ENCODE measurements around the gene TBXAS1.

- TF ChIP-seq ZNF292 (tag by site-specific recombination; IDR thresholded peaks at IDR 0.05; ENCODE audit: borderline replicate concordance, low read depth) (no peak), ZNF18 (tag by site-specific recombination; IDR thresholded peaks at IDR 0.05) (no peak), CTCF (tag by site-specific recombination; IDR thresholded peaks at IDR 0.05) (no peak), ZNF2 (tag by site-specific recombination; IDR thresholded peaks at IDR 0.05) (no peak), ZFP37 (tag by site-specific recombination; IDR thresholded peaks at IDR 0.05) (no peak), ZNF768 (tag by site-specific recombination; IDR thresholded peaks at IDR 0.05) (no peak), ZNF280D (tag by site-specific recombination; IDR thresholded peaks at IDR 0.05) (no peak), ZBTB8A (tag by site-specific recombination; IDR thresholded peaks at IDR 0.05) (no peak), ZNF24 (tag by site-specific recombination; IDR thresholded peaks at IDR 0.05) (no peak), ZNF157 (tag by site-specific recombination; IDR thresholded peaks at IDR 0.05) (no peak), SALL2 (tag by site-specific recombination; IDR thresholded peaks at IDR 0.05; ENCODE audit: borderline replicate concordance) (no peak)
- TF ChIP-seq, protein P1, sequence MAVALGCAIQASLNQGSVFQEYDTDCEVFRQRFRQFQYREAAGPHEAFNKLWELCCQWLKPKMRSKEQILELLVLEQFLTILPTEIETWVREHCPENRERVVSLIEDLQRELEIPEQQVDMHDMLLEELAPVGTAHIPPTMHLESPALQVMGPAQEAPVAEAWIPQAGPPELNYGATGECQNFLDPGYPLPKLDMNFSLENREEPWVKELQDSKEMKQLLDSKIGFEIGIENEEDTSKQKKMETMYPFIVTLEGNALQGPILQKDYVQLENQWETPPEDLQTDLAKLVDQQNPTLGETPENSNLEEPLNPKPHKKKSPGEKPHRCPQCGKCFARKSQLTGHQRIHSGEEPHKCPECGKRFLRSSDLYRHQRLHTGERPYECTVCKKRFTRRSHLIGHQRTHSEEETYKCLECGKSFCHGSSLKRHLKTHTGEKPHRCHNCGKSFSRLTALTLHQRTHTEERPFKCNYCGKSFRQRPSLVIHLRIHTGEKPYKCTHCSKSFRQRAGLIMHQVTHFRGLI (tag by site-specific recombination; IDR thresholded peaks at IDR 0.05), result no peak
- TF ChIP-seq, protein P2, sequence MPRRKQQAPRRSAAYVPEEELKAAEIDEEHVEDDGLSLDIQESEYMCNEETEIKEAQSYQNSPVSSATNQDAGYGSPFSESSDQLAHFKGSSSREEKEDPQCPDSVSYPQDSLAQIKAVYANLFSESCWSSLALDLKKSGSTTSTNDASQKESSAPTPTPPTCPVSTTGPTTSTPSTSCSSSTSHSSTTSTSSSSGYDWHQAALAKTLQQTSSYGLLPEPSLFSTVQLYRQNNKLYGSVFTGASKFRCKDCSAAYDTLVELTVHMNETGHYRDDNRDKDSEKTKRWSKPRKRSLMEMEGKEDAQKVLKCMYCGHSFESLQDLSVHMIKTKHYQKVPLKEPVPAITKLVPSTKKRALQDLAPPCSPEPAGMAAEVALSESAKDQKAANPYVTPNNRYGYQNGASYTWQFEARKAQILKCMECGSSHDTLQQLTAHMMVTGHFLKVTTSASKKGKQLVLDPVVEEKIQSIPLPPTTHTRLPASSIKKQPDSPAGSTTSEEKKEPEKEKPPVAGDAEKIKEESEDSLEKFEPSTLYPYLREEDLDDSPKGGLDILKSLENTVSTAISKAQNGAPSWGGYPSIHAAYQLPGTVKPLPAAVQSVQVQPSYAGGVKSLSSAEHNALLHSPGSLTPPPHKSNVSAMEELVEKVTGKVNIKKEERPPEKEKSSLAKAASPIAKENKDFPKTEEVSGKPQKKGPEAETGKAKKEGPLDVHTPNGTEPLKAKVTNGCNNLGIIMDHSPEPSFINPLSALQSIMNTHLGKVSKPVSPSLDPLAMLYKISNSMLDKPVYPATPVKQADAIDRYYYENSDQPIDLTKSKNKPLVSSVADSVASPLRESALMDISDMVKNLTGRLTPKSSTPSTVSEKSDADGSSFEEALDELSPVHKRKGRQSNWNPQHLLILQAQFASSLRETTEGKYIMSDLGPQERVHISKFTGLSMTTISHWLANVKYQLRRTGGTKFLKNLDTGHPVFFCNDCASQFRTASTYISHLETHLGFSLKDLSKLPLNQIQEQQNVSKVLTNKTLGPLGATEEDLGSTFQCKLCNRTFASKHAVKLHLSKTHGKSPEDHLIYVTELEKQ (tag by site-specific recombination; IDR thresholded peaks at IDR 0.05; ENCODE audit: borderline replicate concordance), result no peak
- TF ChIP-seq, protein P3, sequence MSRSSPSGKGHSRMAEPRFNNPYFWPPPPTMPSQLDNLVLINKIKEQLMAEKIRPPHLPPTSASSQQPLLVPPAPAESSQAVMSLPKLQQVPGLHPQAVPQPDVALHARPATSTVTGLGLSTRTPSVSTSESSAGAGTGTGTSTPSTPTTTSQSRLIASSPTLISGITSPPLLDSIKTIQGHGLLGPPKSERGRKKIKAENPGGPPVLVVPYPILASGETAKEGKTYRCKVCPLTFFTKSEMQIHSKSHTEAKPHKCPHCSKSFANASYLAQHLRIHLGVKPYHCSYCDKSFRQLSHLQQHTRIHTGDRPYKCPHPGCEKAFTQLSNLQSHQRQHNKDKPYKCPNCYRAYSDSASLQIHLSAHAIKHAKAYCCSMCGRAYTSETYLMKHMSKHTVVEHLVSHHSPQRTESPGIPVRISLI (tag by site-specific recombination; IDR thresholded peaks at IDR 0.05), result no peak
These were observed 130.2 kb downstream of the TBXAS1 start for GRCh38 chr7:139959285-139959628.
